ENCODE data around the gene CHL1.

The CHL1 gene

GRCh38 chr3:242602-243355 is 46.2 kb downstream of the CHL1 start:
- Histone ChIP-seq H3K9me3 (ENCODE audit: control insufficient read depth, low read length) (no peaks in the 10 kb centered on the region), H3K27me3 (ENCODE audit: control insufficient read depth, insufficient read depth, low read length) (no peaks in the 10 kb centered on the region), H3K9ac (ENCODE audit: low read length) (no peak overlapping the region), H3K36me3 (ENCODE audit: control insufficient read depth, insufficient read depth, low read length) (no peaks in the 10 kb centered on the region), H3K4me3 (ENCODE audit: low read length) (no peak overlapping the region), H3K4me1 (ENCODE audit: control insufficient read depth, insufficient read depth, low read length) (no peaks in the 10 kb centered on the region)

GRCh38 chr3:243356-243725 is 46.8 kb downstream of the CHL1 start:
- H3K9me3 ChIP-seq (ENCODE audit: control insufficient read depth, low read length), result no peaks in the 10 kb centered on the region

GRCh38 chr3:244041-244440 is 47.5 kb downstream of the CHL1 start:
- Histone ChIP-seq H3K9ac (ENCODE audit: low read length) (no peak overlapping the region), H3K4me3 (ENCODE audit: low read length) (no peak overlapping the region), H3K27me3 (ENCODE audit: control insufficient read depth, insufficient read depth, low read length) (no peaks in the 10 kb centered on the region), H3K9me3 (ENCODE audit: control insufficient read depth, low read length) (no peaks in the 10 kb centered on the region), H3K36me3 (ENCODE audit: control insufficient read depth, insufficient read depth, low read length) (no peaks in the 10 kb centered on the region), H3K4me1 (ENCODE audit: control insufficient read depth, insufficient read depth, low read length) (no peaks in the 10 kb centered on the region)

More at GRCh38 chr3:243356-243725, 46.8 kb downstream of the CHL1 start:
- no peak overlapping the region for H3K9ac ChIP-seq (ENCODE audit: low read length)
- H3K36me3 ChIP-seq (ENCODE audit: control insufficient read depth, insufficient read depth, low read length), result no peaks in the 10 kb centered on the region
- H3K27me3 ChIP-seq (ENCODE audit: control insufficient read depth, insufficient read depth, low read length), result no peaks in the 10 kb centered on the region
- H3K4me3 ChIP-seq (ENCODE audit: low read length), result no peak overlapping the region
- no peaks in the 10 kb centered on the region for H3K4me1 ChIP-seq (ENCODE audit: control insufficient read depth, insufficient read depth, low read length)

- H3K36me3 ChIP-seq (ENCODE audit: control insufficient read depth, insufficient read depth, low read length), result no peaks in the 10 kb centered on the region
- H3K9me3 ChIP-seq (ENCODE audit: control insufficient read depth, low read length), result no peaks in the 10 kb centered on the region
- no peak overlapping the region for H3K4me3 ChIP-seq (ENCODE audit: low read length)
- H3K4me1 ChIP-seq (ENCODE audit: control insufficient read depth, insufficient read depth, low read length), result no peaks in the 10 kb centered on the region
- no peak overlapping the region for H3K9ac ChIP-seq (ENCODE audit: low read length)
- H3K27me3 ChIP-seq (ENCODE audit: control insufficient read depth, insufficient read depth, low read length), result no peaks in the 10 kb centered on the region
Measured at GRCh38 chr3:247916-248315, 51.4 kb downstream of the CHL1 start.

- Histone ChIP-seq H3K4me3 (ENCODE audit: low read length) (no peak overlapping the region), H3K36me3 (ENCODE audit: control insufficient read depth, insufficient read depth, low read length) (no peaks in the 10 kb centered on the region), H3K9ac (ENCODE audit: low read length) (no peak overlapping the region), H3K27me3 (ENCODE audit: control insufficient read depth, insufficient read depth, low read length) (no peaks in the 10 kb centered on the region), H3K4me1 (ENCODE audit: control insufficient read depth, insufficient read depth, low read length) (no peaks in the 10 kb centered on the region), H3K9me3 (ENCODE audit: control insufficient read depth, low read length) (no peaks in the 10 kb centered on the region)
Measured at GRCh38 chr3:248864-249520, 52.4 kb downstream of the CHL1 start.

GRCh38 chr3:249587-250262 is 53.2 kb downstream of the CHL1 start:
- Histone ChIP-seq H3K4me1 (ENCODE audit: control insufficient read depth, insufficient read depth, low read length) (no peaks in the 10 kb centered on the region), H3K27me3 (ENCODE audit: control insufficient read depth, insufficient read depth, low read length) (no peaks in the 10 kb centered on the region), H3K9ac (ENCODE audit: low read length) (no peak overlapping the region), H3K36me3 (ENCODE audit: control insufficient read depth, insufficient read depth, low read length) (no peaks in the 10 kb centered on the region), H3K9me3 (ENCODE audit: control insufficient read depth, low read length) (no peaks in the 10 kb centered on the region), H3K4me3 (ENCODE audit: low read length) (no peak overlapping the region)

GRCh38 chr3:256501-256900 is 59.9 kb downstream of the CHL1 start:
- no peaks in the 10 kb centered on the region for H3K36me3 ChIP-seq (ENCODE audit: control insufficient read depth, insufficient read depth, low read length)
- no peak overlapping the region for H3K9ac ChIP-seq (ENCODE audit: low read length)
- no peaks in the 10 kb centered on the region for H3K27me3 ChIP-seq (ENCODE audit: control insufficient read depth, insufficient read depth, low read length)
- no peaks in the 10 kb centered on the region for H3K4me1 ChIP-seq (ENCODE audit: control insufficient read depth, insufficient read depth, low read length)
- H3K4me3 ChIP-seq (ENCODE audit: low read length), result no peak overlapping the region
- no peaks in the 10 kb centered on the region for H3K9me3 ChIP-seq (ENCODE audit: control insufficient read depth, low read length)

GRCh38 chr3:257826-258225 is 61.3 kb downstream of the CHL1 start:
- no peaks in the 10 kb centered on the region for H3K36me3 ChIP-seq (ENCODE audit: control insufficient read depth, insufficient read depth, low read length)
- no peak overlapping the region for H3K4me3 ChIP-seq (ENCODE audit: low read length)
- no peaks in the 10 kb centered on the region for H3K4me1 ChIP-seq (ENCODE audit: control insufficient read depth, insufficient read depth, low read length)
- H3K9ac ChIP-seq (ENCODE audit: low read length), result no peak overlapping the region
- no peaks in the 10 kb centered on the region for H3K27me3 ChIP-seq (ENCODE audit: control insufficient read depth, insufficient read depth, low read length)
- H3K9me3 ChIP-seq (ENCODE audit: control insufficient read depth, low read length), result no peaks in the 10 kb centered on the region

- Histone ChIP-seq H3K4me1 (ENCODE audit: control insufficient read depth, insufficient read depth, low read length) (no peaks in the 10 kb centered on the region), H3K27me3 (ENCODE audit: control insufficient read depth, insufficient read depth, low read length) (no peaks in the 10 kb centered on the region), H3K4me3 (ENCODE audit: low read length) (no peak overlapping the region), H3K9ac (ENCODE audit: low read length) (no peak overlapping the region), H3K36me3 (ENCODE audit: control insufficient read depth, insufficient read depth, low read length) (no peaks in the 10 kb centered on the region), H3K9me3 (ENCODE audit: control insufficient read depth, low read length) (no peaks in the 10 kb centered on the region)
Measured at GRCh38 chr3:260898-261297, 64.3 kb downstream of the CHL1 start.

GRCh38 chr3:263393-263792 is 66.8 kb downstream of the CHL1 start:
- no peaks in the 10 kb centered on the region for H3K9me3 ChIP-seq (ENCODE audit: control insufficient read depth, low read length)
- H3K27me3 ChIP-seq (ENCODE audit: control insufficient read depth, insufficient read depth, low read length), result no peaks in the 10 kb centered on the region
- no peak overlapping the region for H3K4me3 ChIP-seq (ENCODE audit: low read length)
- no peaks in the 10 kb centered on the region for H3K36me3 ChIP-seq (ENCODE audit: control insufficient read depth, insufficient read depth, low read length)
- no peaks in the 10 kb centered on the region for H3K4me1 ChIP-seq (ENCODE audit: control insufficient read depth, insufficient read depth, low read length)
- H3K9ac ChIP-seq (ENCODE audit: low read length), result no peak overlapping the region

- H3K4me1 ChIP-seq (ENCODE audit: control insufficient read depth, insufficient read depth, low read length), result no peaks in the 10 kb centered on the region
- H3K27me3 ChIP-seq (ENCODE audit: control insufficient read depth, insufficient read depth, low read length), result no peaks in the 10 kb centered on the region
- H3K9me3 ChIP-seq (ENCODE audit: control insufficient read depth, low read length), result no peaks in the 10 kb centered on the region
- H3K4me3 ChIP-seq (ENCODE audit: low read length), result no peak overlapping the region
- H3K36me3 ChIP-seq (ENCODE audit: control insufficient read depth, insufficient read depth, low read length), result no peaks in the 10 kb centered on the region
- H3K9ac ChIP-seq (ENCODE audit: low read length), result no peak overlapping the region
Measured at GRCh38 chr3:264394-265156, 68.0 kb downstream of the CHL1 start.

GRCh38 chr3:267101-267500 is 70.5 kb downstream of the CHL1 start:
- H3K4me1 ChIP-seq (ENCODE audit: control insufficient read depth, insufficient read depth, low read length), result no peaks in the 10 kb centered on the region

More at GRCh38 chr3:267101-267500, 70.5 kb downstream of the CHL1 start:
- Histone ChIP-seq H3K27me3 (ENCODE audit: control insufficient read depth, insufficient read depth, low read length) (no peaks in the 10 kb centered on the region), H3K4me3 (ENCODE audit: low read length) (no peak overlapping the region), H3K9ac (ENCODE audit: low read length) (no peak overlapping the region), H3K9me3 (ENCODE audit: control insufficient read depth, low read length) (no peaks in the 10 kb centered on the region), H3K36me3 (ENCODE audit: control insufficient read depth, insufficient read depth, low read length) (no peaks in the 10 kb centered on the region)
